Stimulated activated CD8-positive, alpha-beta memory T cell treated with anti-CD3 and anti-CD28 coated beads, Interleukin-7, amount 100 ng/mL, for 1 hour (primary cell): ENCODE data around the gene CPTP.

Source experiments
- DNase-seq, 2 donors: peaks; one replicate each; pipeline ENCODE4 v3.0.0-alpha.2; 2020; ENCODE audit warnings: low read depth in 2 of 2

CPTP gene

GRCh38 chr1:1349256-1350012 is 24.8 kb downstream of the CPTP start, which contains the start of gene DVL1:
DVL1 (minus strand) TSS chr1:1349418; CDS start chr1:1349065, 353 bp downstream.
- peak; percentile 41 to 45 for DNase-seq

- DNase-seq: no peak
Observed at GRCh38 chr1:1351511-1352427, 27.2 kb downstream of the CPTP start.

GRCh38 chr1:1352786-1353388 is 28.3 kb downstream of the CPTP start:
- no peak for DNase-seq

DNA sequence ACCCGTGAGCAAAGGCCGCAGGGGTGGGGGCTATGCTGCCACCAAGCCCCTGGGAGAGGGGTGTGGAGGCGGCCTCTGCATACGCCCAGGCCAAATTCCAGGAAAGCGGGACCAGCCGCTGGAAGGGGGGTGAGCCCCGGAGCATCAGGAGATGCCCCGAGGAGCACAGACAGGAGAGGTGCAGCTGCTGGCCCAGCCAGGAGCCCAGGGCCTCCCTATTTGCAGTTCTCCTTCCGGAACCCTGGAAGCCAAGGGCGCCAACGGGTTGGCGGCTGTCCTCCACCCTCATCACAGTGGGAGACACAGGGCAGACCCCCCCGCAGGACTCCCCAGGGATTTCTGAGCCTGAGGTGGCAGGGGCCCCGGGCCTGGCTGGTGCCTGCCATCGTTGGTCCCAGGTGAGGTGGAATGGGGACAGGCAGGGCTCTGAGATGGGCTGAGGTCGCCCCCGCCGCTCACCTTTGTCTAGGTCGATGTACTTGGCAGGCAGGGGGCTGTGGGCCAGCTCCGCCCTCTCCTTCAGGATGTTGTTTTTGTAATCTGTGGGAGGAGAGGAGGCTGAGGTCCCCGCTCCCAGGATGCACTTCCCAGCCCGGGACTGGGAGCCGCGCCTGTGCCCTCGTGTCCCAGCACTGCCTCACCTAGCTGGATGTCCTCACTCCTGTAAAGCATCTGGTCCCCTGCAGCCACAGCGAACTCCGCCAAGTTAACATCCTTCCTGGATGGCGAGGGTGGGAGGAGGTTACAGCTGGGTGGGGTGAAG is 29.0 kb downstream of the CPTP start:
- DNase-seq: no peak

DNA sequence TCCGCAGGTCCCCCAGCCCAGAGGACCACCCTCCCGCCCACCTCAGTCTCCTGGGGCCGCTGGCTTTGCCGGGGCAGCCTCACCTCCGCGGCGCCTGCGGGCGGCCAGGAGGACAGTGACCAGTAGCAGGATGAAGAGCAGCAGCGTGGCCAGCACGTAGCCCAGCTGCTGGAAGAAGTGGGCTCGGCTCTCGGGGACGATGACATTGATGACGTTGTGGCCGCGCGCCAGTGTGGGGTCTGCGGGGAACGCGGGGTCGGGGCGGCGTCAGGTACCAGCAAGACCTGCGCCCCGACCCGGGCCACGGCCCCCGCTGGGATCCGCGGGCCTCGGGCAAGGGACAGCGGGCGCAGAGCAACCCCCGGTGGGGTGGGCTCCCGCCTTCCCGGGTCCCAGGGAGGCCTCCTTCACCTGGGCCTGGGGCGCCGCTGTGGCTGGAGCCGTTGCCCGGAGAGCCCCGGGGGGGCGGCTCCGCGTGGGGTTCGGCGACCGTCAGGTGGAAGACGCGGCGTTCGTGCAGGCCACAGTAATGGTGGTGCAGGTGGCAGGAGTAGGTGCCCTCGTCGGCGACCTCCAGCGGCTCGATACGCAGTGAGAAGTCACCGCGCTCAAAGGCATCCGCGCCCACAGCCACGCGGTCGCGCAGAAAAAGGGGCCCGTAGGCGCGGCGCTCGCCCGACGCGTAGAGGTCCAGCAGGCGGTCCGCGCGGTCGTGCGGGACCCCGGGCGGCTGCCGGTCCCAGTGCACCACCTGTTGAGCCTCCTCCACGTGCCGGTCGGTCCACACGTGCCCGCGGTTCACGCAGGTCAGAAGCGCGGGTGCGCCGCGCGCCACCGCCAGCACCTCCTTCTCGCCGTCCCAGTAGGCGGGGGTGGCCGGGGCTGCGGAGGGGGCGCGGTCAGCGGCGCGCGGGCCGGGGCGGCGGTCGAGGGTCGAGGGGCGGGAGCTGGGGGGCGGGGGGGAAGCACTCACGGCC is 30.0 kb downstream of the CPTP start:
- no peak for DNase-seq

DNA sequence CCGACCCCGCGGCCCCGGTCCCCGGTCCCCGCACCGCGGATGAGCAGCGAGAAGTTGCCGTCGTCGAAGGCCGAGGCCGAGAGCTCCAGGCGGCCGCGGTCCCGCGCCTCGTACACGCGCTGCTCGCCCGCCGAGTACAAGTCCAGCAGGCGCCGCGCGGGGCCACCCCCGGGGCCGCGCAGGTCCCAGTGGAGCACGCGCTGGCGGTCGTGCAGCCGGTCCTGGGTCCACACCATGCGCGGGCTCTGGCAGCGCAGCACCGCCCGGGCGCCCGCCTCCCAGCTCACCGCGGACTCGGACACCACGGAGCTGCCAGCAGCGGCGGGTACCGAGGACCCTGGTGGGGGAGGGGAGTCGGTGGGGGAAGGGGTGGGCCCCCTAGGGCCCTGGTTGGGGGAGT is 30.8 kb downstream of the CPTP start:
- no peak for DNase-seq

DNA sequence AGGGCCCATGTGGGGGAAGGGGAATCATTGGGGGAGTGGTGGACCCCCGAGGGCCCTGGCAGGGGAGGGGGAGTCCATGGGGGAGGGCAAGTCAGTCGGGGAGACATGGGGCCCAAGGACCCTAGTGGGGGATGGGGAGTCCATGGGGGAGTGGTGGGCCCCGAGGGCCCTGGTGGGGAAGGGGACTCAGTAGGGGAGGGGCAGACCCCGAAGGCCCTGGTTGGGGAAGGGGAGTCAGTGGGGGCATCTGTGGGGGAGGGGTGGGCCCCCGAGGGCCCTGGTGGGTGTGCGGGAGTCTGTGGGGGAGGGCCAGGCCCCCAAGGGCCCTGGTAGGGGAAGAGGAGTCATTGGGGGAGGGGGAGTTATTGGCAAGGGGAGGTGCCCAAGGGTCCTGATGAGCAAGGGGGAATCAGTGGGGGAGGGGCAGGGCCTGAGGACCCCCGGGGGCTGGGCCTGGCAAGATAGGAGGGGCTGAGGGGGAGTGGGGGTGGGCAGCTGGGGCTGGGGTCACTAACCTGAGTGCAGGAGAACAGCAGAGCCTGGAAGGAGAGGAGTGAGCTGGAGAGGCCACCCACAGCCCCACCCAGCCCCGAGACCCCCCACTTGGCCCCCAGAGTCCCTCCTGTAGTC is 31.7 kb downstream of the CPTP start:
- DNase-seq: no peak

- no peak for DNase-seq
Observed at GRCh38 chr1:1356796-1357401, 32.3 kb downstream of the CPTP start.

- no peak for DNase-seq
Observed at GRCh38 chr1:1357871-1358432, 33.4 kb downstream of the CPTP start.

DNA sequence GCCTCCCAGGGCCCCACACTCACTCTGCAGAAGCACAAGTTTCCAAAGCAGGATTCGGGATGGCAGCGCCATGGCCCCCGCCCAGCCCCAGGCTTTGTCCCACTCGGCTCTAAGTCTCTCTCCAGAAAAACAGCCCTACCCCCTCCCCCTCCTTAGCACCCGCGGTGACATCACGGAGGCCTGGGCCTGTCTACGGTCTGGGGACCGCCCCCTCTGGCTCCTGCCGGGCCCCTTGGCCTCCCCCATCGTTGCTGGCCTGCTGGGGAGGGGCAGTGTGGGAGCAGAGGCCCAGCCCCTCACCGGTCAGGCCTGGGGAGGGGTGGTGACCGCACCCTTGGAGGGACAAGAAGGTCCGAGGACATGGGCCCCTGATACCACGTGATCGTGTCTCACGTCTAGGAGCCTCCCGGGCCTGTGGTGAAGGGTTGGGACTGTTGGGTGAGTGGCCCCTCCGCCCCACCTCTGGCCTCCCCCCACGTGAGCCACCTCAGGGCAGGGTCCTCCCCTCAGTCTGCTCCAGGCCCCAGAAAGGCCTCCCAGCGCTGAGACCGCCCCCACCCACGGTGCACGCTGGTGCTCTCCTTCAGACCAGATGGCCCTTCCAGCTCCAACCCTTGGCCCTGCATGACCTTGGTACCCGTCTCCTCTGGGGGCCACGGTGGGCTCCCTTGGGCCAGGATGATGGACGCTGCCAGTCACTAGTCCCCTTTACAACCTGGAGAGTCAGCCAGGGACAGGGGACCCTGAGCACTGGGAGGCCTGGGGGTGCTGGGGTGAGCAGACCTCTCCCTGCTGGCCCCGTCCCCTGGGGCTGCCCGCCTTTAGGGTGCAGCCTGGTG is 34.0 kb downstream of the CPTP start, which contains the start of gene MXRA8:
MXRA8 (minus strand) TSS at position 123 of the 839 bp plus-strand sequence; CDS start at position 72, 51 bp downstream.
- no peak for DNase-seq

GRCh38 chr1:1359308-1359663 is 34.7 kb downstream of the CPTP start:
- no peak for DNase-seq

GRCh38 chr1:1359664-1360468 is 35.3 kb downstream of the CPTP start:
- DNase-seq: no peak

DNA sequence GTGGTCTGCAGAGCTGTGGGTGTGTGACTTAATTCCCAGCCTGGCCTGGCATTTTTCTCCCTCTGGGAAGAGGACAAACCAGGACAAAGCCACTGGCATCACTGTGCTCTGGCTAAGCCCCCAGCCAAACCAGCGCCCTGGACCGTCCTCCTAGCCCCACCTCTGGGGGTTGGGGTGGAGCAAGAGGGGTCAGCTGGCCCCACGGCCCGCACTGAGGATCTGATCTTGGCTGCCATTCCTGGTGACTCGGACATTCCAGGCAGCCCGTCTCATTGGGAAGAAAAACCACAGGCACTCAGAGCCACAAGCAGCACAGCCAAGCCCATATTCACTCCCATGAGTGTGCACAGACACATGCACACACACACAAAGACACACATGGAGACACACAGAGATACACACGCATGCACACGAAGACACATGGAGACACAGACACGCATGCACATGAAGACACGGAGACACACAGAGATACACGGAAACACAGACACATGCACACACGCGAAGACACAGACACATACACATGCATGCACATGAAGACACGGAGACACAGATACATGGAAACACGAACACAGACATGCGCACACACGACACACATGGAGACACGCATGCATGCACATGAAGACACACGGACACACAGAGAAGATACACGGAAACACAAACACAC is 36.0 kb downstream of the CPTP start:
- DNase-seq: no peak

DNA sequence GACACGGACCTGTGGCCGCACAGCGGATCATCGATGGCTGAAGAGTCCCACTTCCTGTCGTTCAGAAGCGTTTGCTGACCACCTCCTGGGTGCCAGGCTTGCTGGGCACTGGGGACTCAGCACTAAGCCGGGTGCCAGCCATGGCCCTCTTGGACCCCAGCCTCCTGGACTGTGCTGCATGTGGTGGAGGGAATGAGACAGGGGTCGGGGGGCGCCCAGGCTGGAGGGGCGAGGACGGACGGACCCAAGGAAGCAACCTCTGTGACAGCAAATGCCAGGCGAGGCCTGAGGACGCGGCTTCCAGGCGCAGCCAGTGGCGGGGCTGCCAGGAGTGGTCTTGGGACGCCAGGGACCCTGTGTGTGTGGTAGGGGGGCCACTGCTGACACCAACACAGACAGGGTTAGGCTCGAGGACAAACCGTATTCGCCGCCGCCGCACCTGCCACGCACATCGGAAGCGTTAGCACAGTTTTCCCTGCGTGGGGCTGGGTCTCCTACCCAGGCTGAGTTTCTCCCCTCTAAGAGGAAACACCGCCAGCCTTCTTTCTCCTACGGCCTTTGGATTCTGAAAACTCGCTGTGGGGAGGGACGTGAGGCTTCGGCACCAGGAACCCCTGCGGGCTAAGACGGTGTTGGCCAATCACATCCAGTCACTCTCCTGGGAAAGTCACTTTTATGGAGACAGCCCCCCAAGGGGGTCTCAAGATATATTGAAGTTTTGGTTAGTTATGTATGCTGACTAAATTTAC is 36.8 kb downstream of the CPTP start:
- DNase-seq: no peak

DNA sequence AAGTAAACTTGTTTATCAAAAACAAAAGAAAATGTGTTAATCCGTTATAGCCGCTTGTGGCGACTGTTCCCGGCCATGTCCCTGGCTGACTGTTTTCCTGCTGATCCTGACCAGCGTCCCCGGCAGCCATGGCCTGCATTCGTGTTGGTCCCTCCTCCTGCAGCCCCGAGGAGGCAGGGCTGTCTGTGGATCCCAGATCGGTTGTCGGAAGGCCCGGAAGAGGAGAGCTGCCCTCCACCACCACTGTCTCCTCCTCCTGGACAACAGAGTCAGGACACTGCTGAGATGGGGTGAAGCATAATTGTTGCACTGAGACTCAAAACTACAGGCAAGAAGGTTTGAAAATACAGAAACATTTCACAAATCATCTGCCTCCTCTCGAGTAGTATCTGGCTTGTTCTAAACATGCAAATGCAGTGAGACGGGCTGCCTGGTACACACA is 37.4 kb downstream of the CPTP start:
- DNase-seq: no peak

- DNase-seq: no peak
Observed at GRCh38 chr1:1364266-1364665, 39.7 kb downstream of the CPTP start.
